Uterus (tissue), 2 donors: Measurements from ENCODE around the gene TGM2.

Experiments used
- POLR2A ChIP-seq, 2 donors: fragments of 450-650 bp; IDR thresholded peaks; one replicate each; pipeline ENCODE4 v1.6.1; 2016; ENCODE audit warnings: antibody characterized with exemption in 2 of 2, mild to moderate bottlenecking in 1 of 2, moderate library complexity in 1 of 2
- TF ChIP-seq, protein P1 (sequence below), 4 experiments: fragments of 200-600 bp in 2 of 4; fragments of 450-650 bp in 2 of 4; sonication (generic) in 2 of 4; IDR thresholded peaks; one replicate each; pipeline ENCODE4 v1.5.1; 2016 to 2019; ENCODE audit warnings: antibody characterized with exemption in 4 of 4, mild to moderate bottlenecking in 2 of 4, moderate library complexity in 1 of 4

DNA sequence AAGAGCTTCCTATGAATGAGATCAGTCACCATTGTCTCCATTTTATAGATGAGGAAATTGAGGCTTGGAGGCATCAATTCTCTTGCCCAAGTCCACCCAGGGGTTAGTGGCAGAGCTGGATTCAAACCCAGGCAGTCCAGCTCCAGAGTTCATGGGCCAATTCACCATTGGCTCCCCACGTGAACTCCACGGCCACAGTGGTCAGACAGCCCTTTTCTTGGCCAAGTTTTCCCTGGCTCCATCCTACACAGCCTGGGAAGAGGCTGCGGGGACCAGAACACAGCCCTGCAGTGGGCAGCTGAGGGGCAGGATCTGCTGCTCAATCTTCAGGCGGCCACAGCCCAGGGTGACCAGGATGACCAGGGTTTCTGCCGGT is 20.5 kb downstream of the TGM2 start:
- TF ChIP-seq, protein P1, sequence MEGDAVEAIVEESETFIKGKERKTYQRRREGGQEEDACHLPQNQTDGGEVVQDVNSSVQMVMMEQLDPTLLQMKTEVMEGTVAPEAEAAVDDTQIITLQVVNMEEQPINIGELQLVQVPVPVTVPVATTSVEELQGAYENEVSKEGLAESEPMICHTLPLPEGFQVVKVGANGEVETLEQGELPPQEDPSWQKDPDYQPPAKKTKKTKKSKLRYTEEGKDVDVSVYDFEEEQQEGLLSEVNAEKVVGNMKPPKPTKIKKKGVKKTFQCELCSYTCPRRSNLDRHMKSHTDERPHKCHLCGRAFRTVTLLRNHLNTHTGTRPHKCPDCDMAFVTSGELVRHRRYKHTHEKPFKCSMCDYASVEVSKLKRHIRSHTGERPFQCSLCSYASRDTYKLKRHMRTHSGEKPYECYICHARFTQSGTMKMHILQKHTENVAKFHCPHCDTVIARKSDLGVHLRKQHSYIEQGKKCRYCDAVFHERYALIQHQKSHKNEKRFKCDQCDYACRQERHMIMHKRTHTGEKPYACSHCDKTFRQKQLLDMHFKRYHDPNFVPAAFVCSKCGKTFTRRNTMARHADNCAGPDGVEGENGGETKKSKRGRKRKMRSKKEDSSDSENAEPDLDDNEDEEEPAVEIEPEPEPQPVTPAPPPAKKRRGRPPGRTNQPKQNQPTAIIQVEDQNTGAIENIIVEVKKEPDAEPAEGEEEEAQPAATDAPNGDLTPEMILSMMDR (IDR thresholded peaks at IDR 0.05), result no peak
- TF ChIP-seq POLR2A (IDR thresholded peaks at IDR 0.05), result no peak
